Stimulated activated CD8-positive, alpha-beta memory T cell treated with anti-CD3 and anti-CD28 coated beads, Interleukin-4, amount 100 ng/mL, for 48 hours (primary cell): ENCODE data around the gene COBL.

ENCODE experiments used
- DNase-seq: peaks from one replicate; pipeline ENCODE4 v3.0.0-alpha.2; 2020

COBL gene

GRCh38 chr7:51300762-51301674, 15.6 kb downstream of the COBL start:
- no peak for DNase-seq

- no peak for DNase-seq
Observed at GRCh38 chr7:51299391-51300133, 17.0 kb downstream of the COBL start.

- DNase-seq: no peak
Observed at GRCh38 chr7:51298912-51299311, 17.7 kb downstream of the COBL start.

GRCh38 chr7:51297986-51298385, 18.6 kb downstream of the COBL start:
- DNase-seq: no peak

- no peak for DNase-seq
Observed at GRCh38 chr7:51295440-51296245, 21.0 kb downstream of the COBL start.

GRCh38 chr7:51292596-51292995, 24.0 kb downstream of the COBL start:
- DNase-seq: no peak

- no peak for DNase-seq
Observed at GRCh38 chr7:51290702-51291540, 25.7 kb downstream of the COBL start.

- DNase-seq: no peak
Observed at GRCh38 chr7:51290304-51290637, 26.3 kb downstream of the COBL start.

GRCh38 chr7:51289623-51290303, 26.8 kb downstream of the COBL start:
- DNase-seq: no peak

GRCh38 chr7:51288896-51289622, 27.6 kb downstream of the COBL start:
- no peak for DNase-seq

- DNase-seq: no peak
Observed at GRCh38 chr7:51286401-51286800, 30.2 kb downstream of the COBL start.

GRCh38 chr7:51280156-51280555, 36.5 kb downstream of the COBL start:
- DNase-seq: no peak

GRCh38 chr7:51279391-51280023, 37.1 kb downstream of the COBL start:
- DNase-seq: no peak

- DNase-seq: no peak
Observed at GRCh38 chr7:51278797-51279196, 37.8 kb downstream of the COBL start.

GRCh38 chr7:51276967-51277366, 39.6 kb downstream of the COBL start:
- no peak for DNase-seq

- no peak for DNase-seq
Observed at GRCh38 chr7:51276091-51276605, 40.5 kb downstream of the COBL start.

- no peak for DNase-seq
Observed at GRCh38 chr7:51275532-51275931, 41.1 kb downstream of the COBL start.

GRCh38 chr7:51274955-51275354, 41.7 kb downstream of the COBL start:
- no peak for DNase-seq

GRCh38 chr7:51274001-51274400, 42.6 kb downstream of the COBL start:
- DNase-seq: no peak

- no peak for DNase-seq
Observed at GRCh38 chr7:51273360-51273759, 43.2 kb downstream of the COBL start.
